Activated gamma-delta T cell treated with Interleukin-2 at 50 U/mL for 16 hours (primary cell): ENCODE results near the gene DRP2.
"Not testable (repeated sequence)": the region's sequence is repeated elsewhere in the genome, so short reads cannot be mapped to it uniquely, and the experiment has no call there.

ENCODE experiments used
- DNase-seq: peaks from one replicate; pipeline ENCODE4 v3.0.0-alpha.2; 2020

The DRP2 gene

GRCh38 chrX:101237041-101237440 is 17.5 kb downstream of the DRP2 start:
- no peak for DNase-seq

- no peak for DNase-seq
These were observed 21.9 kb downstream of the DRP2 start for GRCh38 chrX:101241531-101241930.

GRCh38 chrX:101252634-101253033 is 33.0 kb downstream of the DRP2 start:
- DNase-seq: no peak

DNA sequence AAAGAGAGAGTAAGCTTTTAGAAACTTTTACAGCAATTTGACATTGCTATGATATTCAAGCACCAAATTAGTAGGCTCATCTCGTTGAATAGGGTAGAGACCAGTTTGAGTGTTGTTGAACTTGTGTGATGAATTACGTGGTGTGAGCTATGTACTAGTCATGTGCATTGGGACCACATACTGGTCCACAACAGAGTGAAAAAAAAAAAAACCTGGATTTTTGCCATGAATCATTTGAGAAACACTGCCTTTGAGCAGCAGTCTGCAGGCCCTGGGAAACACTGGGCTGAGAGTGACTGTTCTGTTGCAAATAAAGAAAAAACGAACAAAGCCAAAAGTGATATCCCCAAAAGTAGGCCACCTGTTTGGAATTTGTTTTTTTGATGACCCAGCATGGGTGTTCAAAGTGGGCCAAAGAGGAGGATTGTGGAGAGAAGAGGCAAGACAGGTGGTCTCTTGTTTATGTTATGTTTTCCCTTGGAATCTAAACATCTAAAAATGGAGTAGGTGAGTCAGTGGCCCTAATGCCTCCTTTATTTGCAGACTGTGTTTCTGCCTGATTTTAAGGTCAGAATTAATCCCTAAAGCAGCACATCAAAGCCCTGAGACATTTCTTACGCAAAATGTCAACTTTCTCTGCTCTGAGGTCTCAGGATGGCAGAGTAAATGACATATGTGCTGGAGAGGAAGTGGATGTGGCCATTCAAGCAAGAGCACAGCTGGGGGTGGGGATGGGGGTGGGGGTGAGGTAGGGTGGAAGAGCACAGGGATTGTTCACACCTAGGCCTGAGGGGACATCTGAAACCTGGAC is 38.1 kb downstream of the DRP2 start:
- no peak for DNase-seq

DNA sequence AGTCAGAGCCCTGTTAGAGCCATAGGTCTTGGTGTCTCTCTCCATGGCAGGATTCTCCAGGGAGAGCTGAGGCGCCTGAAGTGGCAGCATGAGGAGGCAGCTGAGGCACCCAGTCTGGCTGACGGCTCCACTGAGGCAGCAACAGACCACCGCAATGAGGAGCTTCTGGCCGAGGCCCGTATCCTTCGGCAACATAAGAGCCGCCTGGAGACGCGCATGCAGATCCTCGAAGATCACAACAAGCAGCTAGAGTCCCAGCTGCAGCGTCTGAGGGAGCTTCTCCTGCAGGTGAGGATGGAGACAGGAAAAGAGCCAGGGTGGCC is 38.6 kb downstream of the DRP2 start:
- no peak for DNase-seq

DNA sequence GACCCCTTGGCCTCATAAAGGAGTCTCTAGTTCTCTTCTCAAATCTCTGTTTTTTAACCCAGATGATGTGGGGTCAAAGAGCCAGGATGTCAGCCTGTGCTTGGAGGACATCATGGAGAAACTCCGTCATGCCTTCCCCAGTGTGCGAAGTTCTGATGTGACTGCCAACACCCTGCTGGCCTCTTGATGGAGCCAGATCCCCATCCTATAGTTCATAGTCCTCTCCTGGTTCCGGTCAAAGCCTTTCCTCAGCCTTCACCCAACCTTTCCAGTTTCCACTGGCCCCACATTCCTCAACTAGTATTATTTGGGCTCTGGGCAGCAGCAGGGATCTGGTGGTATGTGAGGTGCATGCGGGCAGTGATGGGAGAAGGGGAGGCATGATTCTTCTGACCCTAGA is 40.8 kb downstream of the DRP2 start:
- no peak for DNase-seq

- no peak for DNase-seq
These were observed 43.0 kb downstream of the DRP2 start for GRCh38 chrX:101262590-101262989.

DNA sequence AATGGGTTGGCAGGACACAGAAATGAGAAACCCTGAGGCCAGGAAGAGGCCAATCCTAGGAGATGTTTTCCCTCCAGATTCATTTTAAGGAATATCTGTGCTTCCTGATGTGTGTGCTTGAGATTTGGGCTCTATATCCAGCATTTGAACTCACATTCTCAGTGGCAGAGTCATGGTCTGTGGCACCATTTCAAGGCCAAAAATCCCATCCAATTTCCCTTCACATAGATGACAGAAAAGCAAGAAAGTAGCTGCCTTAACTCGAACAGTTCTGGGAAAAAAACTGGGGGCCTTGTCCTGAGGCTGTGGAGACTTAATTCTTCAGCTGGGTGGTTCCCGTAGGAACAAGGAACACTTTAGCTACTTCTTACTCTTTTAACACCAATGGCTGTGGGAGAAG is 44.2 kb downstream of the DRP2 start:
- DNase-seq: no peak

DNA sequence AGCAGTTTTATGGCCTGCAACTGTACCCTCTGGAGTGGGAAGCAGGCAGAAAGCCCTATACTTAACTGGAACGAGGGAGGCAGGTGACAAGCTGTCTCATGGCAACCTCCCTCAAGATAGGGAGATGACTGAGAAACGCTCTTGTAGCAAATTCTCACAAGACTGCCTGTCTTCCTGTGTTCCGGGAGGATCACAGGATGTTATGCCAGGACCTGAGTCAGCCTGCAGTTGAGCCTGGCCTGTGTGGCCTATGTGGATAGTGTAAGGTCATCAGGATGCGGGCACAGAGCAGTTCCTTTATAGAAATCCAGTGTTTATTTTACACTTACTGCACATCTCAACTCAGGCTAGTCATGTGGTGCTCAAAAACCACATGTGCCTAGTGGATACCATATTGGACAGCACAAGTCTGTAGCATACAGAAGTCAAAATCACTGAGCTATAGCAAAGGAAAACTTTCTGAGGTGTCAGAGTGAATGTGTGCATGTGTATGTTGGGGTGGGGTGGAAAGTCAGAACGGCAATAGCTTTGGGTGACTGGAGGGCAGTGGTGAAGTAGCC is 46.4 kb downstream of the DRP2 start:
- DNase-seq: no peak

- no peak for DNase-seq
These were observed 54.6 kb downstream of the DRP2 start for GRCh38 chrX:101274198-101274597.

DNA sequence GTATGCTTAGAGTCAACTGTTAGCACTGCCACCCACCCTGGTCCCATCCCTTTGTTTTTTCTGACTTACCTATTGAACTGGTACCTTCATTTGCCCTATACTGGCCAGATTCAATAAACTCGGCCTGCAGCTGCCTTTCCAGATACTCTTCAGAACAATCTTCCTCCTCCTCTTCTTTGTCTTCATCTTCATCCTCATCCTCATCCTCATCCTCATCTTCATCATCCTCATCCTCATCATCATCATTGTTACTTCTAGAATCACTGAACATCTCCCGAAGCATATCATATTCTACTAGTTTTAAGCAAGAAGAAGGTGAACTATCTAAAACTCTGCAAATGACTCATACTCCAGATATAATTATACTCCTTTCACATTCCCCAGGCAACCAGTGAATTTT is 56.7 kb downstream of the DRP2 start:
- DNase-seq: no peak

- DNase-seq: no peak
These were observed 67.8 kb downstream of the DRP2 start for GRCh38 chrX:101287402-101287801.

DNA sequence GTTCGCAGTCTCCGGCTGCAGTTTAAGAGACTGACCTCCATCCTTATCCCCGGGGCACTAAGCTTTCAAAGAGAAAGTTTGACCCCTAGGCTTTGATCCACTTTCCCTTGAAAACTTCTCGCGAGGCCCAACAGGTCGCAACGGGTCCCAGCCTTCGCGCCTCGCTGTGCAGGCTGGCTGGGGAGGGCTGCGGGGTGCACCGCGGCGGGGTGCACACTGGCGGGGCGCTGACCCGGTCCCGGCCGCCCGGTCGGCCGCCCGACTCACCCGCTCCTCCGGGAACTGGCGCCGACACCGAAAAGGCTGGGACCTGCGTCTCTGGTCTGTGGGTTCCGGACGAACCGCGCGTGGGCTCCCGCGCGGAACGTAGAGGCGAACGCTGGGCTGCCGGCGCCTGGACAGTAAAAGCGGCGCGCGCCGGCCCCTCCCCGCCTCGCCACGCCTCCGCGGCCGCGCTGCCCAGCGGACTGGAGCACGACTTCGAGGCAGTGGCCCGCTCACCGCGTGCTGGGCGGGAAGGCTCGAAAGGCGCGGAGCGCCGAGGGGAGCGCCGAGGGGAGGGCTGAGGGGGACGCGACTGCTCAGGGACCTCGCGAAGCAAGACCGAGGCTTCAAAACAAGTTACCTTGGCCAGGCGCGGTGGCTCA is 71.5 kb downstream of the DRP2 start, which contains the start of gene TAF7L:
Gene TAF7L (minus strand): TSS at position 378 of the 647 bp plus-strand sequence. CDS start 3,791 bp downstream, outside the sequence.
- DNase-seq: no peak

GRCh38 chrX:101295603-101296002 is 76.0 kb downstream of the DRP2 start:
- DNase-seq: not testable (repeated sequence)

- DNase-seq: no peak
These were observed 84.2 kb downstream of the DRP2 start for GRCh38 chrX:101303790-101304189.
